Occipital lobe (tissue), 2 donors: ENCODE results near the gene EIF1. TPM values are rescaled to one million over a fixed set of nuclear protein-coding genes. Genes with fewer than 3 reads are reported as not detected.
"Not testable (repeated sequence)": the region's sequence is repeated elsewhere in the genome, so short reads cannot be mapped to it uniquely, and the experiment has no call there.

ENCODE experiments used
- DNase-seq: peaks from one replicate; lab custom pipeline; 2025; lab: John Stamatoyannopoulos, UW
- total RNA-seq: library from RNA; depleted of rRNA; stranded (reverse); fragments of >200 nt; gene quantifications from one replicate; pipeline ENCODE4 v1.2.3, GENCODE V29; 2014

Gene EIF1
- total RNA-seq, 1 donor from 2014 or later, result 95.5 TPM

- DNase-seq, result no peak
These were observed 33.0 kb upstream of the EIF1 start for GRCh38 chr17:41655611-41656111.

GRCh38 chr17:41656249-41657023 lies 32.2 kb upstream of the EIF1 start:
- DNase-seq, result no peak

GRCh38 chr17:41657176-41657754 lies 31.4 kb upstream of the EIF1 start:
- no peak for DNase-seq

GRCh38 chr17:41657936-41658335 lies 30.7 kb upstream of the EIF1 start:
- DNase-seq, result no peak

GRCh38 chr17:41658846-41659245 lies 29.8 kb upstream of the EIF1 start:
- no peak for DNase-seq

GRCh38 chr17:41659427-41660212 lies 29.1 kb upstream of the EIF1 start:
- no peak for DNase-seq

GRCh38 chr17:41660221-41660711 lies 28.4 kb upstream of the EIF1 start:
- no peak for DNase-seq

GRCh38 chr17:41663451-41664171 lies 25.1 kb upstream of the EIF1 start:
- no peak for DNase-seq

- no peak for DNase-seq
These were observed 24.6 kb upstream of the EIF1 start for GRCh38 chr17:41664172-41664457.

- DNase-seq, result no peak
These were observed 23.8 kb upstream of the EIF1 start for GRCh38 chr17:41664587-41665565.

- DNase-seq, result peak; percentile 81
These were observed 23.0 kb upstream of the EIF1 start for GRCh38 chr17:41665566-41666236.

GRCh38 chr17:41666237-41666641 lies 22.4 kb upstream of the EIF1 start:
- no peak for DNase-seq

GRCh38 chr17:41666708-41667279 lies 21.9 kb upstream of the EIF1 start:
- peak; percentile 61 for DNase-seq

GRCh38 chr17:41667280-41668041 lies 21.2 kb upstream of the EIF1 start:
- no peak for DNase-seq

GRCh38 chr17:41672153-41672552 lies 16.5 kb upstream of the EIF1 start:
- no peak for DNase-seq

- DNase-seq, result not testable (repeated sequence)
These were observed 13.3 kb upstream of the EIF1 start for GRCh38 chr17:41675157-41676057.

- DNase-seq, result no peak
These were observed 12.6 kb upstream of the EIF1 start for GRCh38 chr17:41676058-41676419.
